Adrenal gland (tissue), 12 donors: ENCODE results near the gene SEZ6L2. TPM values are rescaled to one million over a fixed set of nuclear protein-coding genes. Genes with fewer than 3 reads are reported as not detected.

Source experiments
- DNase-seq, 7 donors: peaks; one replicate each; pipeline ENCODE4 v3.0.0-alpha.2; 2019 to 2020
- H3K27ac ChIP-seq, 5 donors: fragments of 200-600 bp; sonication (generic) in 4 of 5; 1 replicate in 3 of 5; 2 replicates in 2 of 5; pipeline versions ENCODE4 v1.5.1 to v1.8.0; 2016 to 2020; ENCODE audit warnings: mild to moderate bottlenecking in 1 of 5
- H3K27me3 ChIP-seq: fragments of 200-600 bp; 2 replicates; pipeline ENCODE4 v1.8.0; 2021
- H3K36me3 ChIP-seq, 2 donors: fragments of 200-600 bp; replicated peaks in 1 of 2; 1 replicate in 1 of 2; 2 replicates in 1 of 2; pipeline versions ENCODE4 v1.5.1 to v1.8.0; 2018 to 2022
- H3K4me1 ChIP-seq, 2 donors: fragments of 200-600 bp; replicated peaks in 1 of 2; 1 replicate in 1 of 2; 2 replicates in 1 of 2; pipeline versions ENCODE4 v1.5.1 to v1.8.0; 2018 to 2021
- H3K4me3 ChIP-seq, 4 donors: fragments of 200-600 bp; sonication (generic) in 3 of 4; one replicate each; pipeline ENCODE4 v1.5.1; 2016 to 2018
- H3K9me3 ChIP-seq, 3 donors: fragments of 200-600 bp; sonication (generic) in 1 of 3; replicated peaks in 1 of 3; 1 replicate in 2 of 3; 2 replicates in 1 of 3; pipeline versions ENCODE4 v1.5.1 to v1.8.0; 2016 to 2021
- CTCF ChIP-seq, 6 experiments: fragments of 450-650 bp in 4 of 6; fragments of 200-600 bp in 2 of 6; sonication (generic) in 1 of 6; IDR thresholded peaks; 1 replicate in 5 of 6; 2 replicates in 1 of 6; pipeline versions ENCODE4 v1.5.1 to v1.8.0; 2016 to 2021; ENCODE audit warnings: antibody characterized with exemption in 6 of 6, mild to moderate bottlenecking in 2 of 6, moderate library complexity in 1 of 6
- POLR2A ChIP-seq, 2 donors: fragments of 450-650 bp; IDR thresholded peaks; one replicate each; pipeline ENCODE4 v1.6.1; 2017; ENCODE audit warnings: antibody characterized with exemption in 2 of 2, mild to moderate bottlenecking in 2 of 2, moderate library complexity in 1 of 2
- WGBS, 4 donors: extraction: QIAGEN DNeasy Blood & Tissue Kit in 2 of 4; methylation state at CpG; one replicate each; pipeline versions ENCODE4 v1.1.5 to v1.1.7; 2013 to 2017; 5-methylcytosine and 5-hydroxymethylcytosine counted together
- intact Hi-C, 2 donors: fragments of 100-400 bp; cut with DNase I; formaldehyde crosslinking; loops; one replicate each; pipeline versions ENCODE4 v1.14.1 to v1.15.0; 2022 to 2023
- polyA plus RNA-seq, 3 donors: library from polyadenylated mRNA; stranded (reverse); fragments of 200-250 nt in 2 of 3; fragments of 350-450 nt in 1 of 3; fragmentation: Illumina TruSeq in 1 of 3; extraction: RNeasy Lipid Tissue Mini Kit (QIAGEN cat#74804) in 1 of 3; gene quantifications; one replicate each; pipeline ENCODE4 v1.2.3, GENCODE V29; 2013 to 2014
- total RNA-seq, 9 donors: library from RNA; depleted of rRNA in 4 of 9; stranded (reverse); fragments of >200 nt in 4 of 9; fragments of 120-200 nt in 1 of 9; fragmentation: NEBNext Ultra II Directional in 1 of 9; extraction: Animal tissue kit (Norgen Biotek cat#: 25700) in 1 of 9; gene quantifications; one replicate each; pipeline versions ENCODE4 v1.1.0 to v1.2.4, GENCODE V29; 2013 to 2023
- donor health status: healthy with polysubstance abuse.
- donor health status: Bipolar disorder and iron deficiency.
- donor health status: DM: yes; HTN: yes; CAD: no.
- donor health status: DM: no; HTN: no; CAD: no.
- donor health status: DM: no; HTN: no; CAD: no.
- donor health status: DM: yes; HTN: yes; CAD: no.

SEZ6L2 gene
- total and polyA plus RNA-seq, 12 donors, result 7.5 to 302 (median 36.2) TPM

- H3K27me3 ChIP-seq, result no peaks in the 10 kb centered on the region
- H3K36me3 ChIP-seq, result no peaks in the 10 kb centered on the region
- no peak overlapping the region for H3K27ac ChIP-seq
- H3K9me3 ChIP-seq, result no peaks in the 10 kb centered on the region
- 70 to 90% (median 88%) methylated on average over 6 to 19 of the region's 19 CpGs for WGBS, 4 donors
- intact Hi-C loops, result no loop called here
- H3K4me3 ChIP-seq, result no peak overlapping the region
- no peak for DNase-seq
- TF ChIP-seq CTCF (IDR thresholded peaks at IDR 0.05) (no peak), POLR2A (IDR thresholded peaks at IDR 0.05) (no peak)
- peaks cover 10 to 14% of the 10 kb centered on the region in 2 donors for H3K4me1 ChIP-seq
Measured at GRCh38 chr16:29901607-29901945, 2.2 kb upstream of the SEZ6L2 start.

- Histone ChIP-seq H3K27me3 (no peaks in the 10 kb centered on the region), H3K36me3 (no peaks in the 10 kb centered on the region), H3K9me3 (no peaks in the 10 kb centered on the region), H3K4me3 (peak overlapping the region in 1 of 4 donors; percentile 79), H3K4me1 (peaks cover 10 to 14% of the 10 kb centered on the region in 2 donors), H3K27ac (peak overlapping the region in 1 of 5 donors; percentile 78)
- 32 to 65% (median 58%) methylated on average over 13 to 31 of the region's 31 CpGs for WGBS, 4 donors
- intact Hi-C loops, result no loop called here
- no peak for DNase-seq
- TF ChIP-seq CTCF (IDR thresholded peaks at IDR 0.05) (no peak), POLR2A (IDR thresholded peaks at IDR 0.05) (no peak)
Measured at GRCh38 chr16:29900888-29901606, 1.7 kb upstream of the SEZ6L2 start.

GRCh38 chr16:29900102-29900887 lies 945 bp upstream of the SEZ6L2 start, which contains the start of gene ASPHD1:
ASPHD1 (plus strand) TSS chr16:29900488; CDS start chr16:29900972, 484 bp downstream.
- Histone ChIP-seq H3K27me3 (no peaks in the 10 kb centered on the region), H3K4me1 (peaks cover 10 to 14% of the 10 kb centered on the region in 2 donors), H3K27ac (peak within 1 kb of the TSS in 4 of 5 donors; percentile 21 to 78 (median 56)), H3K9me3 (no peaks in the 10 kb centered on the region), H3K36me3 (no peaks in the 10 kb centered on the region), H3K4me3 (peak within 1 kb of the TSS in 2 of 4 donors; percentile 67 to 79)
- peak; percentile 75 to 89 (median 84) for DNase-seq
- WGBS, 4 donors, result 0 to 1% (median 1%) methylated on average over 18 to 67 of the region's 67 CpGs
- intact Hi-C loops, result no loop called here
- TF ChIP-seq POLR2A (IDR thresholded peaks at IDR 0.05) (no peak), CTCF (IDR thresholded peaks at IDR 0.05) (no peak)

- peak overlapping the region in 2 of 4 donors; percentile 16 to 79 for H3K4me3 ChIP-seq
- TF ChIP-seq CTCF (IDR thresholded peaks at IDR 0.05) (no peak), POLR2A (IDR thresholded peaks at IDR 0.05) (no peak)
- H3K9me3 ChIP-seq, result no peaks in the 10 kb centered on the region
- intact Hi-C loops, result no loop called here
- no peaks in the 10 kb centered on the region for H3K36me3 ChIP-seq
- 0 to 3% (median 1%) methylated on average over 13 to 25 of the region's 25 CpGs for WGBS, 4 donors
- H3K27ac ChIP-seq, result peak overlapping the region in 3 of 5 donors; percentile 21 to 78 (median 47)
- peaks cover 10 to 14% of the 10 kb centered on the region in 2 donors for H3K4me1 ChIP-seq
- peak in 2 of 7 donors; percentile 44 to 65 for DNase-seq
- no peaks in the 10 kb centered on the region for H3K27me3 ChIP-seq
Measured at GRCh38 chr16:29898804-29899515, 390 bp downstream of the SEZ6L2 start.
